ENCODE results near the gene RBM6. TPM values are rescaled to one million over a fixed set of nuclear protein-coding genes. Genes with fewer than 3 reads are reported as not detected.

RBM6 gene
- total and polyA plus RNA-seq, 9 of the 15 experiments (the other 6 are each of a cell fraction or from before 2014, with no cell fraction given) = 19.9 to 82.2 (median 57.8) TPM

GRCh38 chr3:49939858-49940666, at the start of gene RBM6 (continued):
- TF ChIP-seq EP400 (IDR thresholded peaks at IDR 0.05) (peak; percentile 93), CTCF (IDR thresholded peaks at IDR 0.05 in 2 of 3, conservative IDR thresholded peaks at IDR 0.05 in 1 of 3; ENCODE audit: insufficient read depth in 2 of 3, low read depth in 1 of 3, low read length in 3 of 3) (no peak), DNMT1 (IDR thresholded peaks at IDR 0.05) (no peak), SREBF1 (IDR thresholded peaks at IDR 0.05; ENCODE audit: borderline replicate concordance, low read depth, low read length) (peak; percentile 30; the same call in 1 of the 2 replicates), ADNP (tag; IDR thresholded peaks at IDR 0.05) (no peak), ARID2 (IDR thresholded peaks at IDR 0.05) (no peak), HDAC1 (IDR thresholded peaks at IDR 0.05) (peak in 1 of 2 experiments; percentile 93; a peak in 2 of 4 replicates), ZNF347 (CRISPR knock-in tag; IDR thresholded peaks at IDR 0.05; ENCODE audit: low read depth) (no peak), FUS (optimal IDR thresholded peaks at IDR 0.05; ENCODE audit: low read depth, low read length) (peak; percentile 15), CREB1 (IDR thresholded peaks at IDR 0.05) (peak; percentile 92), CREB1 (CRISPR knock-in tag; IDR thresholded peaks at IDR 0.05) (peak; percentile 89), GTF2B (IDR thresholded peaks at IDR 0.05; ENCODE audit: extremely low read depth, insufficient read length) (no peak), CBX3 (IDR thresholded peaks at IDR 0.05; ENCODE audit: borderline replicate concordance in 1 of 2, low read length in 2 of 2) (peak in 1 of 2 experiments; percentile 58; a peak in 1 of 3 replicates), MYC (IDR thresholded peaks at IDR 0.05; ENCODE audit: low read depth, low read length) (peak; percentile 26; the same call in 1 of the 2 replicates), MYC (CRISPR knock-in tag; IDR thresholded peaks at IDR 0.05; ENCODE audit: borderline replicate concordance, low read depth) (no peak), DMBX1 (CRISPR knock-in tag; IDR thresholded peaks at IDR 0.05; ENCODE audit: borderline replicate concordance) (no peak), NFE2L1 (tag; IDR thresholded peaks at IDR 0.05; ENCODE audit: borderline replicate concordance, low read depth) (no peak), MITF (IDR thresholded peaks at IDR 0.05) (peak; percentile 36; the same call in 1 of the 2 replicates), PML (IDR thresholded peaks at IDR 0.05; ENCODE audit: low read length) (peak; percentile 84), SREBF2 (CRISPR knock-in tag; IDR thresholded peaks at IDR 0.05) (no peak)
- TF ChIP-seq, protein P1, sequence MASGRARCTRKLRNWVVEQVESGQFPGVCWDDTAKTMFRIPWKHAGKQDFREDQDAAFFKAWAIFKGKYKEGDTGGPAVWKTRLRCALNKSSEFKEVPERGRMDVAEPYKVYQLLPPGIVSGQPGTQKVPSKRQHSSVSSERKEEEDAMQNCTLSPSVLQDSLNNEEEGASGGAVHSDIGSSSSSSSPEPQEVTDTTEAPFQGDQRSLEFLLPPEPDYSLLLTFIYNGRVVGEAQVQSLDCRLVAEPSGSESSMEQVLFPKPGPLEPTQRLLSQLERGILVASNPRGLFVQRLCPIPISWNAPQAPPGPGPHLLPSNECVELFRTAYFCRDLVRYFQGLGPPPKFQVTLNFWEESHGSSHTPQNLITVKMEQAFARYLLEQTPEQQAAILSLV (tag; IDR thresholded peaks at IDR 0.05) = no peak
